HepG2 (cell line): ENCODE measurements around the gene SNPH. TPM values are rescaled to one million over a fixed set of nuclear protein-coding genes. Genes with fewer than 3 reads are reported as not detected.

Experiments
- ATAC-seq: fragments of 200-7000 bp; cut with Tn5 transposase; 3 replicates; pipeline ENCODE4 v1.9.1; 2020; ENCODE audit warnings: mild to moderate bottlenecking, moderate library complexity
- BruUV-seq: library from RNA; stranded (reverse); fragments of 400-500 nt; replicated peaks from 2 replicates; lab custom pipeline; 2021; lab: Mats Ljungman, UMichigan
- CTCF ChIA-PET: fragments of 300-600 bp; formaldehyde crosslinking; extraction: SDS; loops from one replicate; lab custom pipeline; 2021; ENCODE audit warnings: low total read pairs, inconsistent platforms, low intra/inter-chr PET ratio; lab: Yijun Ruan, JAX
- POLR2A ChIA-PET: fragments of 350-600 bp; sonication (Branson Sonifier 250); formaldehyde crosslinking; loops from one replicate; lab custom pipeline; 2020; ENCODE audit warnings: antibody characterized with exemption, inconsistent platforms; lab: Yijun Ruan, JAX
- DNase-seq: peaks from one replicate; pipeline ENCODE4 v3.0.0-alpha.2; 2015; ENCODE audit warnings: low spot score
- FAIRE-seq: peaks from 3 replicates; lab custom pipeline; 2011; peaks lifted over from hg19 to GRCh38; lab: Jason Lieb, UNC
- H2AFZ ChIP-seq: one replicate; pipeline ENCODE4 v1.6.1; 2011; ENCODE audit warnings: low read length, inconsistent platforms
- H3K27ac ChIP-seq: fragments of 300-600 bp; 3 replicates; pipeline ENCODE4 v1.8.0; 2011; ENCODE audit warnings: mixed run types, mild to moderate bottlenecking, mixed read lengths, low read length, inconsistent platforms; ENCODE audit not compliant: insufficient read depth; ENCODE audit errors: extremely low read length
- H3K27me3 ChIP-seq, 2 experiments: fragments of 200-600 bp in 1 of 2; 2 replicates in 1 of 2; 3 replicates in 1 of 2; pipeline versions ENCODE4 v1.6.0 to v1.8.0; 2011; ENCODE audit warnings: low read length in 2 of 2, mild to moderate bottlenecking in 2 of 2, moderate library complexity in 2 of 2, inconsistent platforms in 1 of 2; ENCODE audit not compliant: insufficient read depth in 2 of 2, control insufficient read depth in 1 of 2
- H3K36me3 ChIP-seq, 2 experiments: fragments of 200-600 bp in 1 of 2; replicated peaks in 1 of 2; 2 replicates in 1 of 2; 3 replicates in 1 of 2; pipeline versions ENCODE4 v1.5.1 to v1.8.0; 2011; ENCODE audit warnings: low read length in 2 of 2, inconsistent platforms in 1 of 2; ENCODE audit not compliant: insufficient read depth in 2 of 2, control insufficient read depth in 1 of 2
- H3K4me1 ChIP-seq: 2 replicates; pipeline ENCODE4 v1.5.1; 2012; ENCODE audit warnings: low read length, inconsistent platforms; ENCODE audit not compliant: insufficient read depth
- H3K4me2 ChIP-seq: 2 replicates; pipeline ENCODE4 v1.6.0; 2011; ENCODE audit warnings: low read depth, low read length, inconsistent platforms
- H3K4me3 ChIP-seq, 3 experiments: fragments of 200-600 bp in 1 of 3; sonication (generic), shearing (Covaris generic) in 1 of 3; replicated peaks in 1 of 3; 2 replicates each; pipeline ENCODE4 v1.5.1; 2011 to 2016; ENCODE audit warnings: low read length in 3 of 3, inconsistent platforms in 2 of 3, low read depth in 2 of 3, mild to moderate bottlenecking in 2 of 3, control low read depth in 1 of 3, mixed read lengths in 1 of 3; ENCODE audit not compliant: insufficient read depth in 1 of 3
- H3K79me2 ChIP-seq: one replicate; pipeline ENCODE4 v1.6.1; 2011; ENCODE audit warnings: low read length, inconsistent platforms; ENCODE audit not compliant: insufficient read depth
- H3K9ac ChIP-seq: 2 replicates; pipeline ENCODE4 v1.6.0; 2011; ENCODE audit warnings: mild to moderate bottlenecking, low read depth, low read length, inconsistent platforms; ENCODE audit not compliant: insufficient read depth
- H3K9me3 ChIP-seq: 2 replicates; pipeline ENCODE4 v1.5.1; 2012; ENCODE audit warnings: mild to moderate bottlenecking, low read length
- H4K20me1 ChIP-seq: 2 replicates; pipeline ENCODE4 v1.6.0; 2011; ENCODE audit warnings: inconsistent platforms, mild to moderate bottlenecking, low read length, moderate library complexity; ENCODE audit not compliant: insufficient read depth
- CREM ChIP-seq, 2 experiments: sonication (generic) in 1 of 2; formaldehyde crosslinking in 1 of 2; IDR thresholded peaks; 2 replicates each; pipeline versions ENCODE4 v1.4.0 to v1.6.1; 2016 to 2020; ENCODE audit warnings: antibody characterized with exemption in 1 of 2, mild to moderate bottlenecking in 1 of 2, missing genetic modification reagents in 1 of 2
- DBP ChIP-seq: sonication (generic); formaldehyde crosslinking; IDR thresholded peaks from 2 replicates; pipeline ENCODE4 v1.4.0; 2020; ENCODE audit warnings: missing genetic modification reagents; ENCODE audit errors: not compliant biosample characterization
- KDM4B ChIP-seq: sonication (generic); formaldehyde crosslinking; IDR thresholded peaks from 2 replicates; pipeline ENCODE4 v1.4.0; 2020; ENCODE audit warnings: missing genetic modification reagents
- NCOA5 ChIP-seq: sonication (generic); formaldehyde crosslinking; IDR thresholded peaks from 2 replicates; pipeline ENCODE4 v1.4.0; 2020; ENCODE audit warnings: missing genetic modification reagents
- POGK ChIP-seq: sonication (generic); formaldehyde crosslinking; conservative IDR thresholded peaks from 2 replicates; pipeline ENCODE4 v1.8.0; 2022; ENCODE audit warnings: mild to moderate bottlenecking, moderate library complexity, missing genetic modification reagents
- REL ChIP-seq: sonication (generic); formaldehyde crosslinking; conservative IDR thresholded peaks from 2 replicates; pipeline ENCODE4 v1.8.0; 2022; ENCODE audit warnings: mild to moderate bottlenecking, missing genetic modification reagents, moderate library complexity
- RFXAP ChIP-seq: sonication (generic); formaldehyde crosslinking; IDR thresholded peaks from 2 replicates; pipeline ENCODE4 v1.4.0; 2020; ENCODE audit warnings: missing genetic modification reagents, borderline replicate concordance
- ZFAT ChIP-seq: sonication (generic); formaldehyde crosslinking; conservative IDR thresholded peaks from 2 replicates; pipeline ENCODE4 v1.8.1; 2023; ENCODE audit warnings: missing genetic modification reagents, inconsistent platforms
- ZNF335 ChIP-seq: sonication (generic); formaldehyde crosslinking; IDR thresholded peaks from 2 replicates; pipeline ENCODE4 v1.4.0; 2020; ENCODE audit warnings: missing genetic modification reagents
- ZNF766 ChIP-seq: sonication (generic); formaldehyde crosslinking; IDR thresholded peaks from 2 replicates; pipeline ENCODE4 v1.5.0; 2020; ENCODE audit warnings: missing genetic modification reagents, borderline replicate concordance
- ZNF792 ChIP-seq: IDR thresholded peaks from 2 replicates; pipeline ENCODE4 v1.6.1; 2016
- ZNF816 ChIP-seq: sonication (generic); formaldehyde crosslinking; IDR thresholded peaks from 2 replicates; pipeline ENCODE4 v1.8.0; 2022; ENCODE audit warnings: missing genetic modification reagents, mild to moderate bottlenecking, borderline replicate concordance
- WGBS: methylation state at CpG from one replicate; pipeline ENCODE4 v1.1.6; 2017; ENCODE audit warnings: low lambda C conversion rate; 5-methylcytosine and 5-hydroxymethylcytosine counted together
- in situ Hi-C: cut with HindIII; loops from 2 replicates; pipeline ENCODE4 v1.10.0; 2017; ENCODE audit warnings: low pct_unique_long_range_greater_than_20kb; ENCODE audit not compliant: extremely low pct_ligation_motif_present
- intact Hi-C: fragments of 100-400 bp; cut with micrococcal nuclease; formaldehyde crosslinking; loops from one replicate; pipeline ENCODE4 v1.10.0; 2022; ENCODE audit not compliant: unreplicated experiment
- polyA plus RNA-seq, 8 experiments: library from polyadenylated mRNA; depleted of rRNA in 3 of 8; stranded (reverse) in 7 of 8; unstranded in 1 of 8; fragments of >200 nt; fragmentation: Illumina TruSeq in 4 of 8; extraction: Trizol in 4 of 8; gene quantifications; 2 replicates each; pipeline versions ENCODE4 v1.2.1 to v1.2.3, GENCODE V29; 2011 to 2016; ENCODE audit warnings: low read depth in 4 of 8, missing spikeins in 1 of 8, mixed read lengths in 1 of 8; ENCODE audit not compliant: insufficient read depth in 1 of 8
- total RNA-seq, 5 experiments: library from RNA; depleted of rRNA; stranded (reverse); fragments of >200 nt; fragmentation: Illumina TruSeq; extraction: Trizol; gene quantifications; 2 replicates each; pipeline ENCODE4 v1.2.3, GENCODE V29; 2016; ENCODE audit warnings: low read depth in 1 of 5

SNPH gene
- total and polyA plus RNA-seq, 2 of the 13 experiments (the other 11 are each of a cell fraction or from before 2014, with no cell fraction given): 0.09 TPM; not detected in 1

GRCh38 chr20:1291191-1291741 lies 25.2 kb downstream of the SNPH start:
- DNase-seq (no peak), FAIRE-seq (no peak), ATAC-seq (no peak)
- H3K27me3 ChIP-seq: peaks cover 3 to 26% of the 10 kb centered on the region in 2 experiments; a peak in 4 of 5 replicates
- ChIA-PET CTCF (no interaction called here), POLR2A (no interaction called here)
- H3K9ac ChIP-seq: no peak overlapping the region
- no peak overlapping the region for H3K4me3 ChIP-seq
- H3K4me1 ChIP-seq: no peaks in the 10 kb centered on the region
- no peak overlapping the region for H3K4me2 ChIP-seq
- H3K27ac ChIP-seq: no peak overlapping the region
- BruUV-seq: no TSS peak
- in situ Hi-C loops (no loop called here), intact Hi-C loops (loop anchor here (10.0 kb wide), 1 partner anchor 406 kb away; no protein-coding TSS in a partner anchor)
- no peaks in the 10 kb centered on the region for H3K79me2 ChIP-seq
- no peaks in the 10 kb centered on the region for H3K9me3 ChIP-seq
- no peaks in the 10 kb centered on the region for H4K20me1 ChIP-seq
- no peaks in the 10 kb centered on the region for H3K36me3 ChIP-seq
- no peak overlapping the region for H2AFZ ChIP-seq
- no peak for TF ChIP-seq ZNF766 (CRISPR knock-in tag)
- TF ChIP-seq ZFAT (CRISPR knock-in tag): no peak
- TF ChIP-seq RFXAP (CRISPR knock-in tag): no peak
- TF ChIP-seq ZNF816: no peak
- no peak for TF ChIP-seq NCOA5 (CRISPR knock-in tag)
- TF ChIP-seq DBP (CRISPR knock-in tag): no peak
- no peak for TF ChIP-seq CREM (IDR thresholded peaks at IDR 0.05)
- no peak for TF ChIP-seq CREM (CRISPR knock-in tag; IDR thresholded peaks at IDR 0.05)
- no peak for TF ChIP-seq REL
- no peak for TF ChIP-seq ZNF335 (CRISPR knock-in tag)
- TF ChIP-seq POGK (CRISPR knock-in tag): no peak
- no peak for TF ChIP-seq KDM4B (CRISPR knock-in tag)
- TF ChIP-seq ZNF792: no peak
- 31% methylated on average over 5 of the region's 5 CpGs for WGBS
